NCI-H510A treated with DMSO at 0.1 percent for 48 hours (cell line): ENCODE results near the gene KLHL24.
"Not testable (repeated sequence)": the region's sequence is repeated elsewhere in the genome, so short reads cannot be mapped to it uniquely, and the experiment has no call there.

Source experiments
- DNase-seq: peaks from one replicate; lab custom pipeline; 2025; lab: John Stamatoyannopoulos, UW

Gene KLHL24

DNA sequence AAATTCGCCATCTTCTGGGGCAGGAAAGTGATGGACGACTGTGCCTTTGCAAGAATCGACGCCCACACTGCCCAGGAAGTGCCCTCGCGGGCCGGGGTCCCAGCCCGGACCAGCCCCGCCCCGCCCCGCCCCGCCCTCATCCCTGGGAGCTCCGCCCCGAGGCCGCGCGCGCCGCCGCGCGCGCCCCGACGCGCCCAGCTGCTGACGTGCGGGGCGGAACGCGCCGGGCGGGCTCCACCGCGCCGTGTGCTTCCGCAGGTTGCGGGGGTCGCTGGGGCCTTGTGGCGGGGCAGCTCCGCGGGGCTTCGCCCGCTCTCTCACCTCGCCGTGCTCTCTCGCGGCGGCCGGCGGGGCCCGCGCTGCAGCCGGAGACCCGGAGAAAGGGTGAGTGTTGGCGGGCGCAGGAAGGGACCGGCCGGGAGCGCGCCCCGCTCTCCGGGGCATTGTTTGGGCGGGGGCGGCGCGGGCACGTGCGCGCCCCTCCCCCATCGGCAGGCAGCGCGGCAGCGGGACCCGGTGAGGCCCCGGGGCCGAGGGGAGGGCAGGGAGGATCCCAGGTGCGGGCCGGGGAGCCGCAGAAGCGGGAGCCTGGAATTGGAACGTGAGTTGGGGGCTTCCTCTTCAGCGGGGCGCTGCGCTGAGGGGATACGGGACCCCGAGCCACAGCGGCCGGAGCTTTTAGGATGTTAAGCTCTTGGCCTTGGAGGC is 62.3 kb downstream of the KLHL24 start, which contains the start of gene YEATS2:
Gene YEATS2 (plus strand): TSS at position 188 of the 708 bp plus-strand sequence. CDS start 17,366 bp downstream, outside the sequence.
- peak; percentile 74 for DNase-seq

DNA sequence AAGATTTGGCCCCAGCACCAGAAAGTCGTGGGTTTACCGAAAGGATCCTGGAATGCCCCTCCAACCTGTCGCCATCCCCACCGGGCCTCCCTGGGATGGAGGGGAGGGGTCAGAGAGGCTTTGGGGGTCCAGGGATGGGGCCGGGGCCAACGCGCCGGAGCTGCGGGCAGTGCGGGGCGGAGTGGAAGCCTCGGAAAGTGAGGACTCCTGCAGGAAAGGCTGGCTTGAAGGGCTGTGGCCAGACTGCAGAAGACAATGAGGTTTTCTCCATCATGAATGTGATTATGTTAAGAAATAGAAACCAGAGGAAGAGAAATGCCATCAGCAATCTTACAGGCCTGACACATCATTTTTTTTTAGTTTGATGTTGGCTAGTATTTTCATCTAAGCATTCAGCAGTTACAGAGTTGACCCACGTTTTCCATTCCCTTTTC is 62.9 kb downstream of the KLHL24 start:
- DNase-seq, result peak; percentile 47

DNA sequence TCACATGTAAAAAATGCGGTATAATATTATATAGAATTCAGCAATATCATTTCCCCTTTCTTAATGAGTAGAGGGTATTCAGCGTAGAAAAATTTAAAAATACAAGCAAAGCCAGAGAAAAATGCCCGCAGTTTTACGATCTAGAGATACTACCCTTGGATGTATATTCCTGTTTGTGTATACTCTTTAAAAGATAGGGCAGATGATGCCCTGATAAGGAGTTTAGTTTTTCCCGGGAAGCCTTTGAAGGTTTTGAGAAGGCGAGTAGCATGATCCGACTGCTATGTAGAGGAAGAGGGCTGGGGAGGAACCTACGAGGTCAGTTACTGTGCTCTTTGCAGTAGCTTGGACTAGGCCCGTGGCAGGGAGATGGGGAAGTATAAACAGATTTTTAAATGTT is 63.3 kb downstream of the KLHL24 start:
- DNase-seq, result peak; percentile 47

DNA sequence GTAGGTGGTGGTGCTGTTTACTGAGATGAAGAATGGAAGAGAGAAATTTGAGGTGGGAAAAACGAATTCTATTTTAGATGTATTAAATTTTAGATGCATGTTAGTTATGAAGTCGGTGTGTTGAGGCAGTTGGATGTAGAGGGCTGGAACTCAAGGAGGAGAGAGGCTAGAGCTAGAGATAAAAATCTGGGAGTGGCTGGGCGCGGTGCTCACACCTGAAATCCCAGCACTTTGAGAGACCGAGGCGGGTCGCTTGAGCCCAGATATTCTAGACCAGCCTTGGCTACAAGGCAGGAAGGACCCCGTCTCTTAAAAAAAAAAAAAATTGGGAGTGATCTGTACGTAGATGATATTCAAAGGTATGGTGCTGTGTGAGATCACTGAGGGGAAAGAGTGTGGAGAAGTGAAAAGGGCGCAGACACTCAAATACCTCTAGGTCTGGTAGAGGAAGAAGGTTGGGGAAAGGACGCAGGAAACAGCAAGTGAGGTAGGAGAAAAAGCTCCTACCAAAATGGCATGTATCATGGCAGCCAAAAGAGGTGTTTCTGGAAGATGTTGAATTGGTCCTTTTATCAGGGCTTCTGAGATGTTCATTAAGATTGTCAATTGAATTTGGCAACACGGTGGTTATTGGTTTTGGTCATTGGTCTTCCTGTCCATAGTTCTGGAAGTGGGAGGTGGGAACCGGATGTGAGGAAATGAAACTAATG is 64.0 kb downstream of the KLHL24 start:
- DNase-seq, result no peak

DNA sequence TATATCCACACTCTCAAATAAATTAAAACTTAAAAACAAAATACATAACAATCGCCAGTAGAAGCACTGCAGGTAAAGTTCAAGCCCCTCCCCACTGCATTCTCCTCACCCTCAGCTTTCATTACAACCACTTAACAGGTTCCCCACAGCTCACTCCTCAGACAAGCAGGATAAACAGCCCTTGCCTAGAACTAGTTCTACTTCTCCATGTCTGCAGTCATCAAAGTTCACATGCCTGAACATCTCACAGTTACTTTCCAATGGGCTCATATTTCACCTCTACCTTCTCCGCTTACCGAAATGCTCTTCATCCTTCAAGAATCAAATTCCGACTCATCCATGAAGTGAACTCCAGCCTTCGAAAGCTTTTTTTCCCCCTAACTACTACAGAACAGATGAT is 66.3 kb downstream of the KLHL24 start:
- peak; percentile 35 for DNase-seq

DNA sequence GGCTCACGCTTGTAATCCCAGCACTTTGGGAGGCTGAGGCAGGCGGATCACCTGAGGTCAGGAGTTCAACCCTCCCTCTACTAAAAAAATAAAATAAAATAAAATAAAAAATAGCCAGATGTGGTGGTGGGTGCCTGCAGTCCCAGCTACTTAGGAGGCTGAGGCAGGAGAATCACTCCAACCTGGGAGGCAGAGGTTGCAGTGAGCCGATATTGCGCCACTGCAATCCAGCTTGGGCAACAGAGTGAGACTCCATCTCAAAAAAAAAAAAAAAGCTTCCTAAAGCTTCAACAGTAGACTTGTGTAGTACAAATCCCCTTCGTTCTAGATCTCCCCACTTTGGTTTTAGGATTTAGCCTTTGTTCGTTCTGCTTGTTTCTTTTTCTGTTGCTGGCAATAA is 68.5 kb downstream of the KLHL24 start:
- not testable (repeated sequence) for DNase-seq

DNA sequence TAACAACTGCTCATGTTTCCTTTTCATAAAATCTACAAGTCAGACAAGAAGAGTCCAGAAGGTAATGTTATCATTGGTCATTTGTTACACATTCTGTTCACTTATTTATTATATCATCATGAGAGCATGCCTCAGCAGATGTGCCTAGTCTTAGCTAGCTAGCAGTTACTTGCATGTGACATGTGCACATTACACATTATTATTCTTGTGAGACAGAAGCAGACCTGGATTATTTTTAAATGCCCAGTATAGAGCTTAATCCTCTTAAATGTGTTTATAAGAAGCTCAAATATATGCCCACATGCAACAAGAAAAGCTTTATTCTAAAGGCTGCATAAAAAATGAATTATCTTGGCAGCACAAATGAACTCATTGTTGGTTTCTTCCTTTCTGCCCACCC is 74.8 kb downstream of the KLHL24 start:
- DNase-seq, result no peak

DNA sequence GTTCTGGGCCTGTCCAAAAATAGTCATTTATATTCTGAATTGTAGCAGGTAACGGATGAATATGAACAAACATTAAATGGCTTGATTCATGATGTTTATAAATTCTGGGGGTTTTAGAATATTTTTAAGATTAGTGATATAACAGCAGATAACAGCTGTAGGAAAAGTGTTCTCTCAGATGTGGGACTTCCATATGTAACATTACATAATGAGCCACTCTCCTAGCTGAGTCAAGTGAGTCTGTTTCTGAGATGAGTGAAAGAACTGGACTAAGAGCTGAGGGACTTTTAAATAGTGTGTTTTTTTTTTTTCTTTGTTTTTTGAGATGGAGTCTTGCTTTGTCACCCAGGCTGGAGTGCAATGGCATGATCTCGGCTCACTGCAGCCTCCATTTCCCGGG is 76.1 kb downstream of the KLHL24 start:
- DNase-seq, result no peak

DNA sequence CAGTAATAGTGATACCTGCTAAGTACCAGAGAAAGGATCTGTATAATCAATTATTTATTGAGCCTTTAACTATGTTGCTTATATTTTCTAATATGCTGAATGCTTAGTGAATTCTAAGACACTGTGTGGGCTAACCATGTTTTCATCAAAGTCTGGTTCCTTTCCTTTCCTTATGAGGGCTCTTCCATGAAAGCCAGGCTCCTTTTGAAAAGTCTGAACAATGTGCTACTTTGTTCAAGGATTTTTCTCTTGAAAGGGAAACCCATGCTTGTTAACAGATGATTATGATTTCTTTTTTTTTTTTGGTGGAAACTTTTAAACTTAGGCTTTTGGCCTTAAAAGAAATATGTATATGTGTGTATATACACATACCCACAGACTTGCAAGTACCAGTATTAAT is 79.2 kb downstream of the KLHL24 start:
- DNase-seq, result no peak

DNA sequence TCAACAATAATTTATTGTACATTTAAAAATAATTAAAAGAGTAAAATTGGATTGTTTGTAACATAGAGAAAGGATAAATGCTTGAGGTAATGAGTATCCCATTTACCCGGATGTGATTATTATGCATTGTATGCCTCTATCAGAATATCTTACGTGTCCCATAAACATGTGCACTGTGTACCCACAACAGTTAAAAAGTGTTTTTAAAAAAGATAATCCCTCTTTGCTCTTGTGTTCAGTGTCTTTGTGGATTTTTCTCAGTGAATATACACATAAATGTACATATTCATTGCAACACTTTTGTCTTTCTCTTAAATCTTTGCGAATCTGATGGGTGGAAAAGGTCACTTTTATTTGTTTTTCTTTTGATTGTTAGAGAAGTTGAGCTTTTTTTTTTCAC is 82.6 kb downstream of the KLHL24 start:
- no peak for DNase-seq

DNA sequence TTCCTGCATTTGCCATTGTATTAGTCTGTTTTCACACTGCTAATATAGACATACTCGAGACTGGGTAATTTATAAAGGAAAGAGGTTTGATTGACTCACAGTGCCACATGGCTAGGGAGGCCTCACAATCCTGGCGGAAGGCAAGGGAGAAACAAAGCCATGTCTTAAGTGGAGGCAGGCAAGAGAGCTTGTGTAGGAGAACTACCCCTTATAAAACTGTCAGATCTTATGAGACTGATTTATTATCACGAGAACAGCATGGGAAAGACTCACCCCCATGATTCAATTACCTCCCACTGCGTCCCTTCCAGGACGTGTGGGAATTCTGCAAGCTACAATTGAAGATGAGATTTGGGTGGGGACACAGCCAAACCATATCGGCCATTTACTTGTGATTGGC is 90.0 kb downstream of the KLHL24 start:
- no peak for DNase-seq

DNA sequence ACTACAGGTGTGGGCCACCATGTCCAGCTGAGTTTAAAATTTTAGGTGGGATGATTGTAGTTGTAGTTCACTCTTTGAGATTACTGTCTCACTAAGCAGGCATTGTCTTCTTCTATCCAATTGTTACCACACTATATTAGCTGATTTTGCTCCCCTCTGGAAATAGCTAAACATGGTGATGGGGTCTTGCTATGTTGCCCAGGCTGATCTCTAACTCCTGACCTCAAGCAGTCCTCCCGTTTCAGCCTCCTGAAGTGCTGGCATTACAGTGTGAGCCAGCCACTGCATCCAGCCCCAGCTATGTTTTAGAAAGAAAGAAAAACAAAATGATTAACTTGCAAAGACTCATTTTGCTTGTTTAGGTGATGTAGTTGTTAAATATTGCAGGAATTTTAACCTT is 92.8 kb downstream of the KLHL24 start:
- DNase-seq, result no peak

DNA sequence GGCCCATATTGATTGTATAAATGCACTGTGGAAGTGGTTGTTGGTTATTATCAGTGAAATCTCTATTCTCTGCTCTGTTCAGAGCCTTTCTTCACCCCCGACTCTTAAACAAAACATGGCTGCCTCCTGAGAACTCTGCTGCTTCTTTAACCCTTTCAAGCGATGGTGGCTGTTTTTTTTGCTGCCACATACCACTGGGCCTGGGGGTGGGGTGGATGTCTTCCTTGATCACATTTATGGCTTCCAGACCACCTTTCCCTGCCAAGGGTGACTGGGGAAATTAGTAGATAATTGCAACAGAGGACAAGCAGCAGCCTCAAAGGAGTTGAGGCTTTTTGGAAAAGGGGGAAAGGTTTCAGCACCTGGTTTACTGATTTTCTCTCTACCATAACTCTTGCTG is 94.9 kb downstream of the KLHL24 start:
- no peak for DNase-seq

DNA sequence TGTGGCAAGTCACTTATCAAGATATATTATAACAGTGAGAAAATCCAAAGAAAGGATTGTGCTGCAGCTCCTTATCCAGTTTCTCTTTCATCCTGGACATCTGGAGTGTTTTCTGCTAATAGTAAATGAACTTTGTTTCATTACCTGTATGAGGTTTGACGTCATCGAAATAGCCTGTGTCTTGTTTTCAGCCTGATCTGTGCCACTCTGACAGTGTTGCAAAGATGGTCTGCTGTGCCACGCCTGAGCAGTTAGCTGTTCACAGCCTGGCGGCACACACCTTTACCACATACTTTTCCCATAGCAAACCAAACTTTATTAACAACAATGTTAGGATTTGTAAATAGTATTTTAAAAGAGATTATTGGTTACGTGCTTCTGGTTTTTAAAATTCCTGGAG is 96.2 kb downstream of the KLHL24 start:
- DNase-seq, result no peak

DNA sequence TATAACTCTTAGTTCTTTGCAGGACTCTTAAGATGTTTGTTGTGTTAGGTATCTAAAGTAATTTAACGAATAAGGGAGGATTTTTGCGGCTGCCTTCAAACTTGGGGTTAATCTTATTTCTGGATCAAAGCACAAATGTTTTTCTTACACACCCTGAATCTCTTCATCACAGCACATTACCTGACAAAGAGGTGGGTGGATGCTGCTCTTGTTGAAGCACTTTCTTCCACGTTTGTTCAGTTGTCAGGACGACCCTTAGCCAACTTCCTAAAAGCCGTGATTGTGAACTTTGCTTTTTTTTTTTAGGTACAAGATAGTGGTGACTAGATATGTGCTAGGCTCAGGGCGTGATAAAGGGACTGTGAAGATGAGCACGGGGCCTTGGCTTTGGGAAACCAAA is 98.1 kb downstream of the KLHL24 start:
- DNase-seq, result no peak
